Immature natural killer cell (primary cell): ENCODE data around the gene MEIKIN. TPM values are rescaled to one million over a fixed set of nuclear protein-coding genes. Genes with fewer than 3 reads are reported as not detected.
A peak's percentile ranks its signal among the peaks of the same experiment; 100 is the strongest.

ENCODE experiments used
- DNase-seq, 3 donors: peaks; one replicate each; pipeline ENCODE4 v3.0.0; 2022; ENCODE audit warnings: mixed read lengths in 1 of 3
- H3K27ac Mint-ChIP-seq, 6 donors: one replicate each; pipeline ENCODE4 v1.8.0; 2020; ENCODE audit warnings: mixed read lengths in 6 of 6, mild to moderate bottlenecking in 5 of 6, inconsistent platforms in 4 of 6, moderate library complexity in 3 of 6
- H3K27me3 Mint-ChIP-seq, 3 donors: one replicate each; pipeline ENCODE4 v1.8.0; 2020 to 2021; ENCODE audit warnings: low read depth in 3 of 3, mild to moderate bottlenecking in 3 of 3, mixed read lengths in 3 of 3, moderate library complexity in 3 of 3, inconsistent platforms in 1 of 3
- H3K36me3 Mint-ChIP-seq, 3 donors: one replicate each; pipeline ENCODE4 v1.8.0; 2020; ENCODE audit warnings: mixed read lengths in 3 of 3, inconsistent platforms in 2 of 3, mild to moderate bottlenecking in 2 of 3
- H3K4me1 Mint-ChIP-seq, 2 donors: one replicate each; pipeline ENCODE4 v1.8.0; 2020; ENCODE audit warnings: inconsistent platforms in 2 of 2, mild to moderate bottlenecking in 2 of 2, mixed read lengths in 2 of 2, moderate library complexity in 1 of 2
- H3K4me3 Mint-ChIP-seq, 5 donors: one replicate each; pipeline ENCODE4 v1.8.0; 2020; ENCODE audit warnings: mild to moderate bottlenecking in 5 of 5, mixed read lengths in 5 of 5, inconsistent platforms in 3 of 5, moderate library complexity in 3 of 5
- H3K9me3 Mint-ChIP-seq, 6 donors: one replicate each; pipeline ENCODE4 v1.8.0; 2020; ENCODE audit warnings: mild to moderate bottlenecking in 6 of 6, mixed read lengths in 6 of 6, inconsistent platforms in 4 of 6, moderate library complexity in 3 of 6
- polyA plus RNA-seq, 3 donors: library from polyadenylated mRNA; unstranded; fragments of 300-500 nt; fragmentation: Illumina TruSeq; gene quantifications; one replicate each; pipeline ENCODE4 v1.2.3, GENCODE V29; 2021

The MEIKIN gene
- polyA plus RNA-seq, 3 donors from 2014 or later = 0.72 TPM; not detected in 2

GRCh38 chr5:131758520-131758900 is 187.0 kb downstream of the MEIKIN start:
- Mint-ChIP-seq H3K4me1 (peaks cover 20 to 35% of the 10 kb centered on the region in 2 donors), H3K27ac (peak overlapping the region in 3 of 6 donors; percentile 10 to 76 (median 31)), H3K36me3 (peaks cover 0 to 4% (median 3%) of the 10 kb centered on the region in 3 donors), H3K9me3 (no peaks in the 10 kb centered on the region), H3K4me3 (peak overlapping the region; percentile 14 to 52 (median 42)), H3K27me3 (peaks cover 0 to 5% (median 0%) of the 10 kb centered on the region in 3 donors)
- no peak for DNase-seq

GRCh38 chr5:131757830-131758519 is 187.5 kb downstream of the MEIKIN start:
- H3K4me3 Mint-ChIP-seq = peak overlapping the region in 3 of 5 donors; percentile 14 to 50 (median 26)
- DNase-seq = no peak
- peaks cover 20 to 36% of the 10 kb centered on the region in 2 donors for H3K4me1 Mint-ChIP-seq
- peaks cover 0 to 5% (median 0%) of the 10 kb centered on the region in 3 donors for H3K27me3 Mint-ChIP-seq
- no peaks in the 10 kb centered on the region for H3K9me3 Mint-ChIP-seq
- H3K27ac Mint-ChIP-seq = peak overlapping the region in 2 of 6 donors; percentile 6 to 31
- H3K36me3 Mint-ChIP-seq = peaks cover 0 to 4% (median 3%) of the 10 kb centered on the region in 3 donors

Other genes starting within 250 kb of the MEIKIN start
- 10 to 100 TPM; 11.3 to 21.9 (median 11.6) TPM for gene FNIP1, start 148.6 kb downstream of the MEIKIN start, polyA plus RNA-seq
- gene ACSL6, start 66.0 kb upstream of the MEIKIN start, polyA plus RNA-seq = 1 to 10 TPM; 2.0 to 3.1 (median 2.1) TPM
- under 1 TPM in 1 of 3 donors, not detected in 2; 0.20 TPM for gene IL3, start 115.0 kb upstream of the MEIKIN start, polyA plus RNA-seq
- under 1 TPM in 2 of 3 donors, not detected in 1; 0.43 to 0.86 TPM for gene CSF2, start 128.1 kb upstream of the MEIKIN start, polyA plus RNA-seq